ENCODE measurements around the gene COX19.

Gene COX19

DNA sequence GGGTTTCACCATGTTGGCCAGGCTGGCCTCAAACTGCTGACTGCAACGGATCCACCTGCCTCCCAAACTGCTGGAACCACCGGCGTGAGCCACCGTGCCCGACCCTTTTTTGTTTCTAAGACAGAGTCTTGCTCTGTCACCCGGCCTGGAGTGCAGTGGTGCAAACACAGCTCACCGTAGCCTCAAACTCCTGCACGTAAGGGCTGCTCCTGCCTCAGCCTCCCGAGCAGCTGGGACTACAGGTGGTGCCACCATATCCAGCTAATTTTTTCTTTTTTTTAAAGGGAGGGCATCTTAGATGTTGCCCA, 57.3 kb downstream of the COX19 start:
- DNase-seq (ENCODE audit: low read depth): no peak
- no peak overlapping the region for H3K4me3 ChIP-seq (ENCODE audit: low read depth, low read length)
- TF ChIP-seq CTCF (IDR thresholded peaks at IDR 0.05; ENCODE audit: low read depth, low read length, missing control alignments): no peak
- in situ Hi-C loops (cut with HindIII; ENCODE audit: low sequenced_read_pairs): no loop called here

DNA sequence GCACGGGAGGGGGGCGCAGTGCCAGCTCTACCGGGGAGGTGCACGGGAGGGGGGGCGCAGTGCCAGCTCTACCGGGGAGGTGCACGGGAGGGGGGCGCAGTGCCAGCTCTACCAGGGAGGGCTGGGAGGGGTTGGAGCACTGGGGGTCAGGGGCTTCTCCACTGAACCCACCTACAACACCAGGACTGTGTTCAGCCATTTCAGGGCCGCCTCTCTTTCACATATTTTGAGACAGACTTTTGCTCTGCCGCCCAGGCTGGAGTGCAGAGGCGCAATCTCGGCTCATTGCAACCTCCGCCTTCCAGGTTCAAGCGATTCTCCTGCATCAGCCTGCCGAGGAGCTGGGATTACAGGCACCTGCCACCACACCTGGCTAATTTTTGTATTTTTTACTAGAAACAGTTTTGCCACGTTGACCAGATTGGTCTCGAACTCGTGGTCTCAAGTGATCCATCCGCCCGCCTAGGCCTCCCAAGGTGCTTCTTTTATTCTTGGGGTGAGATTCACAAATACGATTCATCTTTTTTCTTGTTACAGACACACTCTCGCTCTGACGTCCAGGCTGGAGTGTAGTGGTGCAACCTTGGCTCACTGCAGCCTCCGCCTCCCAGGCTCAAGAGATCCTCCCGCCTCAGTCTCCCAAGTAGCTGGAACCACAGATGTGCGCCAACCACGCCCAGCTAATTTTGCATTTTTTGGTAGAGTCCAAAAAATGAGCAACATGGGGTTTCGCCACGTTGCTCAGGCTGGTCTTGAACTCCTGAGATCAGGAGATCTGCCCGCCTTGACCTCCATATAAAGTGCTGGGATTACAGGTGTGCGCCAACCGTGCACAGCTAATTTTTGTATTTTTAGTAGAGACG, 57.9 kb downstream of the COX19 start:
- H3K4me3 ChIP-seq (ENCODE audit: low read depth, low read length): no peak overlapping the region
- DNase-seq (ENCODE audit: low read depth): no peak
- in situ Hi-C loops (cut with HindIII; ENCODE audit: low sequenced_read_pairs): no loop called here
- no peak for TF ChIP-seq CTCF (IDR thresholded peaks at IDR 0.05; ENCODE audit: low read depth, low read length, missing control alignments)

- H3K4me3 ChIP-seq (ENCODE audit: low read depth, low read length): no peak overlapping the region
- TF ChIP-seq CTCF (IDR thresholded peaks at IDR 0.05; ENCODE audit: low read depth, low read length, missing control alignments): no peak
- DNase-seq (ENCODE audit: low read depth): no peak
- in situ Hi-C loops (cut with HindIII; ENCODE audit: low sequenced_read_pairs): no loop called here
These were observed 58.9 kb downstream of the COX19 start for GRCh38 chr7:916291-916941.
